NCI-H2029 treated with DMSO at 0.1 percent for 48 hours (cell line): ENCODE data around the gene PRKG1.

Source experiments
- DNase-seq: peaks from one replicate; lab custom pipeline; 2025; lab: John Stamatoyannopoulos, UW

The PRKG1 gene

DNA sequence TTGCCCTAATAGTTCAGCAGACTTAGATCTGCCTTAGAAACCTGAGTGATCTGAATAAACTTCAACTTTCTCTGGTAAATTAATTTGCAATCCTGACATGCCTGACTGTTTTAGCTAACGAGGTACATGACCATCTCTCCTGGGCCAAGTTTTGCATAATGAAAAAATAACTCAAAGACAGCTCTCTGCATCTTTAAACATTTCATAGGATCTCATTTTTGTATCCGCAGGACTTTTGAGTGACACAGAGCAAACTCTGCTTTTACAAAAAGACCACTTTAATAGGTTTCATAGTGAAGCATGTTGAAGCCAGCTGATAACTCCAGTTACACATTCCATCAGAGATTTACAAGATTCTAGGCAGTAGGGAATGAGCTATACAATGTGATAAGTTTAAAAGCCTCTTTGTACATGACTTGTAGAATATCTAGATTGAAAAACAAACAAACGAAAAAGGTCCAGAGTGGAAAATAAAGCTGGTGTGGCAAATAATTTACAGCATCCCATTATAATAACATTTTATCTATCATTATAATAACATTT is 2.1 kb downstream of the PRKG1 start:
- DNase-seq: no peak

DNA sequence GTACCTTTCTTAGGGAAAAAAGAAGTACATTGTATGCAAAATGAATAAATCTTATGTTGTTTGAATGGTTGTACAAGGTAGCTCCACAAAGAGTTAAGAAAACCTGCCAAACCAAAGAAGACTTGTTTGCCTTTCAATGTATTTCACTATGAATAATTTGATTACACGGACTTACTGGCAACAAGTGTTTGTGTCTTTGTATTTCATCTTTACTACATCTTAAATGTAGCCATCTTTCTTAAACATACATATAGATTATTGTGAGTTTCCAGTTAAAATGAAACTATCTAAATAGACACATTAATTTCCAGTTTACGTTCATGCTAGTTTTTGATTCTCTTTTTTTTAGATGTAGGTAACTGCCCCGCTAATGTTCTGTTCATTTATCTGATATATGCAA is 2.8 kb downstream of the PRKG1 start:
- no peak for DNase-seq

DNA sequence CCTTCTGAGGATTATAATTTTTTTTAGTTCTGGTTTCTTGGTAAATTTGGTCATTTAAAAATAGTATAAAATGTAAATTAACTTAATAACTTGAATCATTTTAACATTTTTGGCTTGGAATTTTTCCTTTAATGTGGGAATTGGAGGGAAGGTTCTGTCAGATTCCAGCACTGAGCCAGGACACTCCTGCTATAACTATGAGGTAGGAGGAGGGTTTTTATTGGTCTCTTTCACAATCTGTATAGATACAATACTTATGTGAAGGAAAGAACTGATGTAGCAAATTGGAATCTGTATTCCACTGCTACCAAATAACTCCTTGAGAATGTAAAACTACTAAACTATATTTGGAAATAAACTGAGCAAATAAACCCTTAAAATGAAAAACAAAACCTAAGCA is 3.2 kb downstream of the PRKG1 start:
- DNase-seq: no peak

DNA sequence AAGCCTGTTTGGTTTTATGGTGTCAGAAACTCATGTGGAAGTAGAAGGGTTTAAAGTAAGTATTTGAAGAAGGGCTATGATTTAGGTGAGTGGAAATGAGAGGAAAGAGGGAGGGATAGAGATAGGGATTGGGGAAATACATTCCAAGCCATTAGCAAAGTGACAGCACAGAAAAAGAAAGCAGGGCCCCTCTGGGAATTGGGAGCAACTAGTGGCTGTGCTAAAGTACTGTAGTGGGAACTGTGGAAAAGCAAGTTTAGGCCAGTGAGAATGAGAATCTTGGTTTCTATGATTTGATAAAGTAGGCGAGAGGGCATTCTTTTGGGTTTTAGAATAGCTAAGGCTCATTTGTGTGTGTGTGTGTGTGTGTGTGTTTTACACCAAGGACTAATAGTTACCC is 5.0 kb downstream of the PRKG1 start:
- no peak for DNase-seq

DNA sequence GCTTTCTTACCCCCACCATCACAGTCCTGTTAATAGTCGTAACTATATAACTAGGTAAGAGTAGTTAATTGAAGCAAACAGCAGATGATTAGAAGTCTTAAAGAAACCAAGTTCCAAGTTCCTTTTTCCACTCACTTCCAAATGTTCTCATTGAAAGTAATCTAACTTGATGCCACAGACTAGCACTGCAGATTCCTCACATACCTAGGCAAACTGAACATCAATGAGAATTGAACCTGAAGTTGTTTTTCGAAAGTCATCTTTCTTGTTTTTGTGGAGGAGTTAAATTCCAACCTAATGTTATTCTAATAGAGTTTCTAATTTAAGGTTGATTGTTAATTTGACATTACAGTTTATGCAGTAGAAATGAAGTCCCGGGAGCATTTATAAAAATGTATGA is 5.5 kb downstream of the PRKG1 start:
- DNase-seq: no peak

DNA sequence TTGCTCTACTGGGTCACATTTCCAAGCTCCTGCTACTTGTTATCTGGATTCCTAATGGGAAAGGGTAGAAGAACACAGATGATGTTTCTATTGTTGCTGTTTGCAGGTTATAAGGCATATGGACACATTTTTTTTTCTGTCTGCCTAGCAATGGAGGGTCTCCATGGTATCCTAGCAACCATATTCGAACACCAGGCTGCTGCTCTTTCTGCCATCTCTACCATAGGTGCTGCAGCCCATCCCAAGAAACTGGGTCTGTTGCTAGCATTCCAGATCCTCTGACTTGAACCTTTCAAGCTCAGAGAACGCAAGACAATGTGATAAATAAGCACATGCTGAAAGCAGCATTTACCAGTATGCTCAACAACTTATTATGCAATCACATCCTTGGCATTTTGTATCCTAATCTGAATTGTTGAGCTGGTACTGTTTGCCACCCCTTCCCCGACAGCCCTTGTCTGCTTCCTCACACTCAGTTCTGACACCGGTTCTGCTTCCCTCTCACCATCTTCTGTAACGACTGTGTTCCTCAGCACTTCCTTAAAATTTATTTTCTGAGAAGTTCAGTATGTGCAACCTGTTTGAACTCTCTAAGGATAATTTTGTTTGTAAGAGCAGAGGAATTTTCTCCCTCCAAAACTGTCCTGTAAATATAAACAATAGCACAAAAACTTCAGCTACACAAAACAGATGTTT is 6.2 kb downstream of the PRKG1 start:
- no peak for DNase-seq

DNA sequence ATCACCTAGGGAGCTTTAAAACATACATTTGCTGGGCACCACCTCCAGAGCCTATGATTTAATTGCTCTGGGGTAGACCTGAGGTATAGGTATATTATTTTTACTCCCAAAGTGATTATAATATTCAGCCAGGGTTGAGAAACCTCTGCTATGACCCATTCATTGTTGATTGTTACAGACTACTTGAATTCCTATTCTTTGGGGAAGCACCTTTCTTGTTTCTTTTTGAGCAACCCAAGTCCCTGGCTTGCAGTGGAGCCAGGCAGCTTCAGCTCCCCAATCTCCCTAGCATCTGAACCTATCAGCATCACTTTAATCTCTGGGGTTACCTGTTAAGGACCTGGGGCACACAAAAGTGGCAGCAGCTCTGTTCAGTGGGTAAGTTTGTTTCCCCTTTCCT is 8.6 kb downstream of the PRKG1 start:
- no peak for DNase-seq

DNA sequence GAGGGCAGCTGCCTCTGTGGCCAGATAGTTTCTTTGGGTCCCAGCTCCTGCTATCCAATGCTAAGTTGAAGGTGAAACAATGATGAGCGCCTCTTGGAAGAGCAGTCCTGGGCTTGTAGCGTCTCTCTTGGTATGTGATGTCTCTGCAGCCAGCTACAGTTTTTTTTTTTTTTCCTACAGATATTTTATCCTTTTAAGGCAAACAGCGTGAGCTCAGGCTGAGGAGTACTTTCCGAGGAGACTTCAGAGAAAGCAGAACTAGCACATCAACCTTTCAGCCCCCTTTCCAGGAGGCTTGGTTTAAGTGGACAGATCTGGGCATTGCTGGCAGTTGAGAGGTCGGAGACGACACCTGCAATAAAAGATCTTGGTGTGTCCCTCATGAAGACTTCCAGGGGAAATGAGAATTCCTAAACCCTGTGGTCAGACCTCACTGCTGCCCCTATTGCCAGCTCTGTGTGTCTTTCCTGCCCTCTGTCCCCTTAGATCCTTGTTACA is 9.1 kb downstream of the PRKG1 start:
- DNase-seq: no peak

DNA sequence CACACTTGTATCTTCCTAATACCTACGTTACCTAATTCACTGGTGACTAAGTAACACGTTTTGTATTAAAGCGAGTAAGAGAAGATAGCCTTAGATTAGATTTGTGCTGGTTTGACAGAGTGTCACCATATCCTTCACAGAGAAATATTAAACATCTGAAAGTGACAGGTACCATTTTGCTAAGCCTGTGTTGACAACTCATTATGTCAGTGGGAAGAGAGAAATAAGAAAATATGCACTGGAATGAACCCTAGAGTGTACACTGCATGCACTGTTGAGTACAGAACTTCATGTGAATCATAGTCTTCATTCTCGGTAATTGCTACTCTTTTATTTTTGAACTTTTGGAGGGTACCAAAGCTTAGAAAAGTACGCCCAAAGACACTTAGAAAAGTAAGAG is 10.9 kb downstream of the PRKG1 start:
- no peak for DNase-seq

DNA sequence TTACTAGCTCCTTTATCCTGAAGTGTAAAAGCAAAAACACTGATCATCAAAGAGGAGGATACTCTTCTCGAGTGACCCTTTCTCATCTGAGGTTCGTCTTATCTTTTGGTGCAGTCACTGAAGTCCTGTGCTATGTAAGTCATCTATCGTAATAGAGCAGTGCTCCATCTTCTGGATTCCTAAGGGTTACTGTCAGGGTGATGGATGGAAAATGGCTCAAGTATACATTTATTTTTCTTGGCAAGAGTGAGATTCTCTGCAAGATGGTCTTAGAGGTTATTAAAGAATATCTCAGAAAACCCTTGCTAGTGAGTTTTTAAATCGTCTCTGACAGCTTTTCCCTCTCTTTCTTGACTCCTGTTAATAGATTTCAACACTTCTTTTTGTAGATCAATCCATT is 12.4 kb downstream of the PRKG1 start:
- no peak for DNase-seq

DNA sequence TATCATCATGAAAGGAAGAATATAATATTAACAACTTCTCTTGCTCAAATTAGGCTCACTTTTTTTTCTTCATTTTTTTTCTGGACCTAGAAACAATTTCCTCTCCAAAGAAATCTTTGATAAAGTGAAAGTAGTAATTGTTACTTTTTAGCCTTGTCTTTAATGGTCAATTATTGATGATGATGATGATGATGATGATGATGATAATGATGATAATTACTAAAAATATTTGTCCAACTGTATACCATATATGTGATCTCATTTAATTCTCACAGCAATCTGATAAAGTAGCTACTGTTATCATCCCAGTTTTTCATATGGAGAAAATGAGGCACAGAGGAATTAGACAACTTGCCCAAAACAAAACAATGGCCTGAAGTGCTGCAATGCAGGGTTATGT is 12.8 kb downstream of the PRKG1 start:
- no peak for DNase-seq

DNA sequence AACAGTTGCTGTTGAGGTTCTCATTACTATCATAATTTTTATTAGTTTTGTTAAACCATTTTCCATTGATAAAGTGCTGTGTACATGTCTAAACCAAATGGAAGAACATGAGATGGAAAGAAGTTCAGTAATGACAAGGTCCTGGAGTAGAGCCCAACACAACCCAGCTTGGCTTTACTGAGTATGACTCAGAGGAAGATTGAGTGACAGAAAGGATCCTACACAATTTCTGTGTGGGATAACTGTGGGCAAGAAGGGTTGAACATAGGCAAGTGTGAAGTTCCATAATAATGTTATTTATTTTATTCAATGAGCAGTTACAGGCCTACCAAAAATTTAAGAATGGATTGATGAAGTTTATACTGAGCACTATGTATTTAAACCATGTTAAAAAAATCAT is 15.9 kb downstream of the PRKG1 start:
- no peak for DNase-seq

DNA sequence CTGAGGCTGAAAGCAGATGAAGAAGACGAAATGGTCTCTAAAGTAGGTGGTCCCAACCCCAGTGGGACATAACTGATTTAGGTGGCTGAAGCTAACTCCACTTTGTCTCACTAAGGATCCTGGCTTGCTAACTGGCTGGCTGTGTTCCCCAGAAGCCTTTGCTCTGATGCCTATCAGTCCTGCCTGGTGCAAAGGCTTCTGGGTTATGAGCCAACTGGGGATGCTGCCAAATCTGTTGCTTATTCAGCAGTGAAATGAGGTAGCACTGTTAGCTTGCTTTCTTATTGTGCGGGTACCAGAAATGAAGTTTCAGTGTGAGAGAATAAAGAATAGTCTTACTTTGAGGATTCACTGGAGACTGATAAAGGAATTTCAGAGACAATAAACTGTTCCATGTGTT is 18.1 kb downstream of the PRKG1 start:
- DNase-seq: no peak

DNA sequence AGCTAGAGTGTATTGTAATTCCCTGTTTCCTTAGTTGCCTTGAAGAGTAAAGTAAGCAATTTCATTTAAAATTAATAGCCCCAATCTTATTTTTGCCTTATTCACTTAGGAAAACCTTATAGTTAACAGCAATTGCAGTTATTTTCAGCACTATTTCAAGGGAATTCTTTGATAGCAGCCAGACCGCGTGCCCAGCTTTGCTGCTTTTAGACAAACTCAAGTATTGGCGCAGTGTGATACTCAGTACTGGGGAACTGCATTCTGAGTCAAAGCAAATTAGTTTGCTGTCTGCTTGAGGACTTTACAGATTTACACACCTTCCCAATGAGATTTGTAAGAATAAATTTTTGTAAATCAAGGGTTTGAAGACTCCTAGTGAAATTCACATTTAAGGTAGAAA is 21.2 kb downstream of the PRKG1 start:
- no peak for DNase-seq

DNA sequence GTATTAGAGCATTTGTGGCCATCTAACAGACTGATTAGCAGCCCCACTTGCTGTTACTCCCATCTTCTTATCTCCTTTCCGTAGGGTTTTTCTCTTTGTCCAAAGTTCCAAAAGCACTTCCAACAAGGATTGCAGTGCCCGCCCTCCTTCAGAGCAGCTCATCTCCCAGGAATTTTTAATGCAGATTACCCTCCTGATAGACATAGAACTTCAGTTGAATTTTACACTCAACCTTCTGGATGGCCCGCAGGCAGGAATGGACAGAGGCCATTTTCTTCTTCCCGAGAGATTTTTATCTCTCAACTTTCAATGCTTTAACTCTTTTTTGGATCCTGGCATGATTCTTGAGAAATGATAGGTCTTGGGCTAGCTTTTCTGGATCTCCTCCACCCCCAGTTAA is 23.3 kb downstream of the PRKG1 start:
- DNase-seq: no peak

DNA sequence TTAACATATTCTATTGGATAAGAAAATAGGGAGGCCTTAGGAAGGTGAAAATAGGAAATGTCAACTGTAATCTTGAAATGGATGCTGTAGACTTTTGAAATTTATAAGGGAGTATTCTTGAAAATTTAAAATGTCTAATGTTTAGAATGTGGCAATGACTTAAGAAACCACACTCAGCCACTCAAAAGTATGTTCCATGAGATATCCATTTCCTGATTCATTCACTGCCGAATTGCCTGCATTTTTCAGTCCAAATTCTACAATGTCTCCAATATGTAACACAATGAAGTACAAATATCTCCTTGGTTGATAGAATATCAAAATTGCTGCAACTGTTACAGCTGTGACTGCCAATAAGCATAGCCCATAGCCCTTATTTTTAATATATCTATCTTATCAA is 25.9 kb downstream of the PRKG1 start:
- DNase-seq: no peak

DNA sequence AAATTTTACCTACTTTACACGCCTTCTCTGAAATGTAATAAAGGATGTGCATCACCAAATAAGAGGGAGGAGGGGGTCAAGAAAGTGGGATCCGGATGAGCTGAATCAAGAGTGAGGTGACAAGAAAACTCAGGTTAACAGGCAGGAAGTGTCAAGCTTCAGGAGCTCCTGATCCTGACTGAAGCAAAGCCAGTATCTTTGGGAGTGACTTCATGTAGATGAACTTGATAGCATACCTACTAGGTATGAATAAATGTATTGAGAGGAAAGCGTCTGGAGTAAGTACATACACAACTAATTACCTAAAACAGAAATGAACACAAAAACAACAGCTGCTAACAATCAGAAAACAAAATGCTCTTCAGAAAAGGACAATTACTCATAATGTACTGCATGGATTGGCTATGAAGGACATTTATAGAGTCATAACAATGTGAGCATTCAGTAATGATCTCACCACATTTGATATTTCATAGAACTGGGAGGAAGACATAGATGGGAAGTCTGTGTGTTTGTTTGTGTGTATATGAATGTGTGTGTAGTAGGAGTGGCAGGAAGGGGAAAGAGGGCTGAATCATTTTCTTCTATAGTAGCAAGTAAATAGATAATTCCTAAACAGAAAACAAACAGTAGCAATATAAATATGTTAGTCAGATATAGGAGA is 29.4 kb downstream of the PRKG1 start:
- no peak for DNase-seq

DNA sequence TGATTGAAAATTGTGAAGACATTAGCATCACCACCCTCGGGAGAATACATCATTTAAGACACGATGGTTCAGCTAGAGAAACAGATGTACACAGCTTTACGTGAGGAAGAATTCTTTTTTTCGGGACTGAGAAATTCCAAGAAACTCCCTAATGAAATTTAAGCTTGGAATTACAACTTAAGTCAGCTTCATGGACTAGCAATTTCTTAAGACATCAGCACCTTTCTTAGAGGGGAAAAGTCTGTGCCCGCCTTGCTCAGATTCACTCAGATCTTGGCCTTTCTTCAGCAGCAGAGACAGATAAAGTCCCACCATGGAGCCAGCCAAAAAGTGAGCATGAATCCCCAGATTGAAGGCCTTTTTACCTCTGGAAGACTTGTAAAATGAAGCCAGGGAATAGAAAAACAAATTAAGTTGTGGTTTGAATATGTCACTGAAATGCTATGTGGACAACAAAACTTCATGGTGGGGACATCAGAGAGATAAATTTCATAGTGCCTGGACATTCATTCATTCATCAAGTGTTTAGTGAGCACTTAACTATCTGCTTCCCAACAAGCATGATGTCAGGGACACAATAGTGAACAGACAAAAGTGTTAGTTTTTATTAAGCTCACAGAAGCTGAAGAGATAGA is 32.1 kb downstream of the PRKG1 start:
- no peak for DNase-seq

DNA sequence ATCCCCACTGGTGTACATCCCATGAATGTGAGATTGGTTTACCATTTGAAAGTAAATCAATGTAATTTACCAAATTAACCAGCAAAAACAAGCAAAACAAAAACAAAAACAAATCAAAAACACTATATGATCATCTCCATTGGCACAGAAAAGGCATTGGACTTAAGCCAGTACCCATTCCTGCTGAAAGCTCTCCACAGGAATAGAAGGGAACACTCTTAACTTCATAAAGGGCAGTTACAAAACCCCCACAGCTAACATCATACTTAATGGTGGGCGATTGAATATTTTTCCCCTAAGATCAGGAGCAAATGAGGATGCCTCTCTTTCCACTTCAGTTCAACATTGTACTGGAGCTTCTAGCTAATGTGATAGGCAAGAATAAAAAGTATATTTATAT is 34.1 kb downstream of the PRKG1 start:
- DNase-seq: no peak

DNA sequence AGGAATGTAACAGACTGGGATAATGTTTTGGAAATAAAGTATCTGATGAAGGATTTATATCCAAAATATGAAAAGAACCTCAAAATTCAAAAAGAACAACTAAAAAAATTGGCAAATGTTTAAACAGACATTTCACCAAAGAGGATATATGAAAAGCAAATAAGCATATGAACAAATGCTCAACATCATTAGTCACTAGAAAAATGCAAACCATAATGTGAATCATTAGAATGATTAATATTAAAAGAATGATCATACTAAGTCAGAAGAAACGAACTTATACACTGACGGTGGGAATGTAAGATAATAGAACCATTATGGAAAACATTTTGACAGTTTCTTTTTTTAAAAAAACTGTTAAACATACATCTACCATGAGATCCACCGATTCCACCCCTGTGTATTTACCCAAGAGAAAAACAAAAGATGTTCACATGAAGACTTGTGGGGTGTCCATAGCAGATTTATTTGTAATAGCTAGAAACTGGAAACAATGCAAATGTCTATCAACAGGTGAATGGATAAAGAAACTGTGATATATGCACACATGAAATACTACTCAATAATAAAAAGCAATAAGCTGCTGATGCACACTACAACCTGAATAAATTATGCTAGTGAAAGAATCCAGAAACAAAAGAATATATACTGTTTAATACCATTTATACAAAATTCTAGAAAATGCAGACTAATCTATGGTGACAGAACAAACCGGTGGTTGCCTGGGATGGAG is 35.7 kb downstream of the PRKG1 start:
- no peak for DNase-seq

DNA sequence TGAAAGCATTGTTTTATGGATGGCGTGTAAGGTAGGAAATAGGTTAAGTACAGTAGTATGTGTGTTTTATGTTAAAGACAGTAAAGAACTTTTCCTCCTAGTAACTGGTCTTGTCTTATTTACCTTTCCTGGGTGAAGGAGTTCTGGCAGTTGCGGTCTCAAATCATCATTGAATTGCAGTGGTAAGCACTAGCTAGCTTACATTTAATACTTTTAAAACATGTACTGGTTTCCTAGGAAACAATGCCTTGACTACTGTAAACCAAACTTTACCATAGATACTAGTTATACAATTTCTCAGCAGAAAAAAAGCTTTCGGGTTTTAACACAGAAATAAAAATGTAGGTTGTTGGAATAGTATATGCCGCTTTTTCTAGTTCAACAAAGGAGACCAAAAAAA is 37.7 kb downstream of the PRKG1 start:
- DNase-seq: no peak

DNA sequence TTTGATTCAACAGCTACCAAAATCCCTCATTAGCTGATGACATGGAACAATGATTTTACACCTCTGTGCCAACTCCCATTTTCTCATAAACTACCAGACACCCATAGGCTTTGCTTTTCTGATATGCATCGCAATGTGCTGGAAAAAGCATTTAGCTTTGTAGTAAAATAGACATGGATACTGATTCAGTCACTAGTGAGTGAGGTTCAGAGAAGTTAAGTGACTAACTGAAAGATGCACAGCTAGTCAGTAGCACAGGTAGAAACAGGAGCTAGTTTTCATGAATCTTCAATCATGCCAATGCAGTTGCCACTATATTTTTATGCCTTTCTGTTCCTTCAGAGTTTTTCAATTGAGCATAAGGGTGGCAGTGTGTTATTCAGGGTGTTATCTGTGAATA is 38.7 kb downstream of the PRKG1 start:
- DNase-seq: no peak
